ENCODE results near the gene EEIG2.

EEIG2 gene

GRCh38 chr1:108565081-108565480 is 5.2 kb downstream of the EEIG2 start:
- no peak for DNase-seq (ENCODE audit: low spot score)

GRCh38 chr1:108565512-108565911 is 5.6 kb downstream of the EEIG2 start:
- TF ChIP-seq CTCF (IDR thresholded peaks at IDR 0.05; ENCODE audit: extremely low read depth, missing control alignments): no peak
- no peak for DNase-seq (ENCODE audit: low spot score)

More at GRCh38 chr1:108565081-108565480, 5.2 kb downstream of the EEIG2 start:
- no peak for TF ChIP-seq CTCF (IDR thresholded peaks at IDR 0.05; ENCODE audit: extremely low read depth, missing control alignments)

- no peak for DNase-seq (ENCODE audit: low spot score)
- TF ChIP-seq CTCF (IDR thresholded peaks at IDR 0.05; ENCODE audit: extremely low read depth, missing control alignments): no peak
Measured at GRCh38 chr1:108568589-108568988, 8.7 kb downstream of the EEIG2 start.

GRCh38 chr1:108569097-108569728 is 9.3 kb downstream of the EEIG2 start:
- no peak for TF ChIP-seq CTCF (IDR thresholded peaks at IDR 0.05; ENCODE audit: extremely low read depth, missing control alignments)
- no peak for DNase-seq (ENCODE audit: low spot score)

- no peak for TF ChIP-seq CTCF (IDR thresholded peaks at IDR 0.05; ENCODE audit: extremely low read depth, missing control alignments)
- peak; percentile 32 for DNase-seq (ENCODE audit: low spot score)
Measured at GRCh38 chr1:108570128-108570527, 10.2 kb downstream of the EEIG2 start.

- DNase-seq (ENCODE audit: low spot score): no peak
- TF ChIP-seq CTCF (IDR thresholded peaks at IDR 0.05; ENCODE audit: extremely low read depth, missing control alignments): no peak
Measured at GRCh38 chr1:108570998-108571401, 11.1 kb downstream of the EEIG2 start.

- TF ChIP-seq CTCF (IDR thresholded peaks at IDR 0.05; ENCODE audit: extremely low read depth, missing control alignments): no peak
- no peak for DNase-seq (ENCODE audit: low spot score)
Measured at GRCh38 chr1:108572182-108572581, 12.3 kb downstream of the EEIG2 start.

Measured in GM20000 (cell line).